ENCODE data around the gene GALNTL6.
"Not testable (repeated sequence)": the region's sequence is repeated elsewhere in the genome, so short reads cannot be mapped to it uniquely, and the experiment has no call there.

GALNTL6 gene

DNA sequence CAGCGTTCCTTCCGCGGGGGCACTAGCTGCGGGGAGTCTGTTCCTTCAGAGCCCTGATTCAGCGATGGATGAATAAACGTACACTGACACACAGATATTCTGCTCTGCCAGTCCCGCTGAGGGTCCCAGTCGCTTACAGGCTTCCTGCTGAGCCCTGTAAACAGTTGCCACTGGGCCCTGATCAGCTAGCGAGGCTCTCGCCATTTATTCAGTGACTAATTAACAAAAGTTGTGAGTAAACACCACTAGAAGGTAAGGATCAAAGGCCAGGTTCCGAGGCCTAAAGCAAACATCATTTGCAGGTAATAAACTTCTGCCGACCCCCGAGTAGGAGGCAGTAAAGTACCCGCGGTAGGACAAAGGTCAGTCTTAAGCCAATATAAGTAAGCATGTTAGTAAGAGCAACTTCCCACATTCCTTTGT, 912.8 kb downstream of the GALNTL6 start:
- no peak for DNase-seq (ENCODE audit: low read depth in 2 of 3, low spot score in 2 of 3)

DNA sequence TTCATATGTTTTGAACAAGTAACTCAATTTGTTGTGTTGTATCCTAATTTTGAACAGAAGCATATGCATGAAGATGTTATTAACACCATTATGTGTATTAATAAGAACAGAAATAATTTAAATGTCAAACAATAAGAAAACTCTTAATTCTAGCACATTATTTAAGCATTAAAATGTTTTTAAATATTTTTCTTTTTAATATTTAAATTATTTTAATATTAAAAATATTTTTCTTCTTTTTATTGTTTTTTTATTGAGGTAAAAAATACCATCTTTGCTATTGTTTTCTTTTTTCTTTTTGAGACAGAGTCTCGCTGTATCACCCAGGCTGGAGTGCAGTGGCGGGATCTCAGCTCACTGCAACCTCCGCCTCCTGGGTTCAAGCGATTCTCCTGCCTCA, 914.4 kb downstream of the GALNTL6 start:
- no peak for DNase-seq (ENCODE audit: low read depth in 2 of 3, low spot score in 2 of 3)

DNA sequence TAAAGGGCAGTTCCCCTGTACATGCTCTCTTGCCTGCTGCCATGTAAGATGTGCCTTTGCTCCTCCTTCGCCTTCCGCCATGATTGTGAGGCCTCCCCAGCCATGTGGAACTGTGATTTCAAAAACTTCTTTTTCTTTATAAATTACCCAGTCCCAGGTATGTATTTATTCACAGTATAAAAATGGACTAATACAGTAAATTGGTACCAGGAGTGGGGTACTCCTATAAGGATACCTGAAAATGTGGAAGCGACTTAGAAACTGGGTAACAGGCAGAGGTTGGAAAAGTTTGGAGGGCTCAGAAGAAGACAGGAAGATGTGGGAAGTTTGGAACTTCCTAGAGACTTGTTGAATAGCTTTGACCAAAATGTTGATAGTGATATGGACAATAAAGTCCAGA, 920.4 kb downstream of the GALNTL6 start:
- not testable (repeated sequence) for DNase-seq (ENCODE audit: low read depth in 2 of 3, low spot score in 2 of 3)

DNA sequence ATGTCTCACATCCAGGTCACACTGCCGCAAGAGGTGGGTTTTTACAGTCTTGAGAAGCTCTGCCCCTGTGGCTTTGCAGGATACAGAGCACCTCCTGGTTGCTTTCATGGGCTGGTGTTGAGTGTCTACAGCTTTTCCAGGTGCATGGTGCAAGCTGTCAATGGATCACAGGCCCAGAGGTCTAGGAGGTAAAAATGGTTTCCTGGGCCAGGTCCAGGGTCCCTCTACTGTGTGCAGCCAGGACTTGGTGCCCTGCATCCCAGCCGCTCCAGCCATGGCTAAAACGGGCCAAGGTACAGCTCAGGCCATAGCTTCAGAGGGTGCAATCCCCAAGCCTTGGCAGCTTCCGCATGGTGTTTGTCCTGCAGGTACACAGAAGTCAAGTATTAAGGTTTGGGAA, 921.4 kb downstream of the GALNTL6 start:
- DNase-seq (ENCODE audit: low read depth in 2 of 3, low spot score in 2 of 3): no peak

DNA sequence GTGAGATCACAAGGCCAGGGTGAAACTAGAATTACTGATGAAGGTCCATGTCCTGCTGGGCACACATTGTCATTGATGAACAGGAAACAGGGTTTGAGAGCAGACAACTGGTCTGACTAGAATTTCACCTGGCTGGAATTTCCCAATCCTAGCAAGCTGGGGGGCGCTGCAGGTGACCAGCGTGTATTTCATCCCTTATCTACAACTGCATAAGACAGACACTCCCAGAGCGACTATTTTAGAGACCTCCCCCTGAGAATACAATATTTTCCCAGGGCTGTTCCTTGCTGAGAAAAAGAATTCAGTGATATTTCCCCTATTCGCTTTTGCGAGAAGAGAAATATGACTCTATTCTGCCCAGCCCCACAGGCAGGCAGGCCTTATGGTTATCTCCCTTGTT, 922.8 kb downstream of the GALNTL6 start:
- DNase-seq (ENCODE audit: low read depth in 2 of 3, low spot score in 2 of 3): no peak

DNA sequence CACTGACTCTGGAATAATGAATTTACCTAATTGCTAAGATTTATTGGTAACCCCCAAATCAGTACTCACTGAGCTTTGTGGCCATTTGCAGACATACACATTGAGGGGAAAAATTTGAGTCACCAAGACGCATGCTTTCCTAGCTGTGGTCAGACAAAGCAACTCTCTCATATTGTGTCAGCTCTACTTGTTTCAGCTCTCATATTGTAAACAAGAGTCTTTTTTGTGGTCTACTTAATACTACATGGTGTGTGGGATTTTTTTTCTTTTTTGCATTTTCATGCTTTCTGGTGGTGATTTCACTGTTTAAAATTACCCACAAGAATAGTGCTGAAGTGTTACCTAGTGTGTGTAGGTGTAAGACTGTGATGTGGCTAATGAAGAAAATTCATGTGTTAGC, 927.2 kb downstream of the GALNTL6 start:
- no peak for DNase-seq (ENCODE audit: low read depth in 2 of 3, low spot score in 2 of 3)

DNA sequence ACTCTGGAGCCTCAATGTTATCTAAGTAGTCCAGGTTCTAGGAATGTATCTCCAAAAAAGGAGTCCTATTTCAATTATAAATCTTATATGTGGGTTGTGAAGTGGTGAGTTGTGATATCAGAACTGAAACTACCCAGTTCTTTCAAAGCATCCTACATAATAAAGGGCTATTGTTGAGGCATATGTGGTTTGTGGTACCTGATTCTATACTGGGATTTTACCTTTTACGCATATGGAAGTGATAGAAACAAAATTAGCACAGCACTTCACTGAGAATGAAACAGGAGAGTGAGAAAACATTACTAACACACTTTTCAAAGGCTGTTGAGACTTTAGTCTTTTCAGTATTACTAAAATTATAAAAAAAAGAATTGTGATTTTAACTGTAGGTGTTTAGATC, 937.7 kb downstream of the GALNTL6 start:
- no peak for DNase-seq (ENCODE audit: low read depth in 2 of 3, low spot score in 2 of 3)

DNA sequence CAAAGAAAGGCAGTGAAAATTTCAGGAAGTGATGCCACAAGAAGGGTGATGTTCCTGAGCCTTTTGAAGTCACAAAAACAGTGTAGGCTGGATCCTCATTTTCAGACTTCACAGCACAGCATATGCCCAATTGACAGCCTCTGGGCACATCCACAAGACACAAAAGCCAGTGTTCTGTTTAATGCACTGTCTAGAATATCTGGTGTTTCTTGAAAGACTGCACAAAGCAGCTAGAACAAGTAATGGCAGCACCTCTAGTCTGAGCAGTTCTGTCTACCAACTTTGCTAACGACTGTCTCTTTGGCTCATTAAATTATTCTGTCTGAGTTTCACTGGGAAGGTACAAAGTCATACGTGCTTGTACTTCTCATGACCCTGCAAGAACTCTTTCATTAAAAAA, 938.3 kb downstream of the GALNTL6 start:
- no peak for DNase-seq (ENCODE audit: low read depth in 2 of 3, low spot score in 2 of 3)

DNA sequence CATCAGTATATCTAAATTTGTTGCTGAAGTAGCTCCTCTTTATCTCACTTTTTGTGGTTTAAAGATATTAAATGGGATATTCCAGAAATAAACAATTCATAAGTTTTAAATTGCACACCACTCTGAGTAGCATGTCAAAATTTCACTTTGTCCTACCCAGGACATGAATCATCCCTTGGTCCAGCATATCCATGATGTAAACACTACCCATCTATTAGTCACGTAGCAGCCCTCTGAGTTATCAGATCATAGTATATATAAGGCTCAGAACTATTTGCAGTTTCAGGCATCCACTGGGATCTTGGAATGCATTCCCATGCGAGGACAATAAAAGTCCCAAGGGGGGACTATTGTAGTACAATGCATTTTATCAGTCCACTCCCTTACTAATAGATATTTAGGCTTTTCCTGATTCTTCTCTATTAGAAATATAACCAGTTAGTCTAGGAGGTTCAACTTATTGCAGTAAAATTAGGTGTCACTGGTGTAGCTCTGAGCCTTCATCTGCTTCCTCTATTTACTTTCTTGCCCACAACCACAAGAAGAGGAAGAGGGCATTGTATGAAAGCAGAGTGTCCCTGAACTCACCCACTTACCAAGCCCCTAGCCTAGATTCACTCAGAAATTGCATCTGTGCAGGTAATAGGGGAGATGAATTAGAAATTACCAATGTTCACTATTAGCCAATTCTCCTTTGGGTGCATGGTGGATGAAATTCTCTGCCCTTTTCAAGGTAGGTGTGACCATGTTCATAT, 945.6 kb downstream of the GALNTL6 start:
- no peak for DNase-seq (ENCODE audit: low read depth in 2 of 3, low spot score in 2 of 3)

DNA sequence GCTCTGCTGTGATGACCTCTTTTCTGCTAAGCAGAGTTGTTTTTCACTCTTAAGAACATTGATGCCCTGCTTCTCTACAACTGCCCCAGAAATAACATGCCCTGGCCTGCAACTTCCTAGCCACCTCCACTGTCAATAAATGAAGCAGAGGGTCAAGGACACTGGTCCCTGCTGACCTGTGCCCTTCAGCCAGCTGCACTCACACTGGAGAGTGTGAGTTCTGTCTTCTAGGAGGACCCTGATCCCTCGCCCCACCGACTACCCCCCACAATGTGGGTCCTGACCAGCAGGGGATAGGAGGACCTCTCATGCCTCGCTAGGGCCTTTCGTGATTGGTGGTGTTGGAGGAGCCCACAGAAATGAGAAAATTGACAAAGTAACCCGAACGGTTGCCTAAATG, 947.3 kb downstream of the GALNTL6 start:
- DNase-seq (ENCODE audit: low read depth in 2 of 3, low spot score in 2 of 3): no peak

DNA sequence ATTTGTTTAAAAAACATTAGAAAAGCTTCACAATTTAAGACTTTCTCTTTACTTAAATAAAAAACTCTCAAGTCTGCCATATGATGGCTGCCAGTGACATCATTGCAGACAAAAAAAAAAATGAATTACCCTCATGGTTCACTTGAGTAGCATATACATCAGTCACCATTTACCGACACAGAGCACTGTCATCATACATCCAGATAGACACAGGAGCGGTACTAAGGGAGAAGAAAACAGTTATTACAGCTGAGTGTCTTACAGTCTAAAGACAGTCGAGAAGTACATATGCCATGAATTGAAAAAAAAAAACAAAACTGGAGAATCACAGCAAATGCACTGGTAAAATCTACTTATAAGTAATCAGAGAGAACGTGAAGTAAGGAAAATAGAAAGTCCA, 949.7 kb downstream of the GALNTL6 start:
- no peak for DNase-seq (ENCODE audit: low read depth in 2 of 3, low spot score in 2 of 3)

DNA sequence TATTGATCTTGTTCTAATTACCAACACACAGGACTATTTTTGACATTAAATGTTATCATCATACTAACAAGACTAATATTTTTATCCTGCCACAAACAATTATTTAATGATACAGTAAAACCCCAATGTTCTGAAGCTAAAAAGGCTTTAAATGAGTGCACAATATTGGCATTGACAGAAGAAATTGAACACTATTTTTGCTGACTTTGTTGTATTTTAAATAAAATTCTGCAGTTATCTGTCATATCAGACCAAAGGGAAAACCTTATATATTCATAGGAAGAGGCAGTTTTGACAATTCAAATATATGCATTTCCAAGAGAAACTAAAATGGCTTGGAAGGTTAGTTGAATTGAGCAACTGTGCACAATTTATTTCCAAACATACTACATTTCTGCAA, 957.6 kb downstream of the GALNTL6 start:
- no peak for DNase-seq (ENCODE audit: low read depth in 2 of 3, low spot score in 2 of 3)

DNA sequence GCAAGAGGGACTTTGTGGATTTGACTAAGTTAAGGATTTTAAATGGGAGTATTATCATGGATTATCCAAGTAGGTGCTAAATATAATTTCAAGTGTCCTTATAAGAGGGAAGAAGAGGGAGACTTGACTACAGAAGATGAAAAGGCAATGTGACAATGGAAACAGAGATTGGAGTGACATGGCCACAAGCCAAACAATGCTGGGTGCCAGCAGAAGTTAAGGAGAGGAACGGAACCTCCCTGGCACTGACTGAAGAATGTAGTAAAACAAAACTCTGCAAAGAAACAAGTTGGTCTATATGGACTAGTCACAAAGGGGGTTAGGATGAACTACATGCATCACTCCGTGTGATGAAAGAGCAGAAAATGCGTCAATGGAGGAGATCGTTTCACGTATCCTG, 959.6 kb downstream of the GALNTL6 start:
- DNase-seq (ENCODE audit: low read depth in 2 of 3, low spot score in 2 of 3): no peak

DNA sequence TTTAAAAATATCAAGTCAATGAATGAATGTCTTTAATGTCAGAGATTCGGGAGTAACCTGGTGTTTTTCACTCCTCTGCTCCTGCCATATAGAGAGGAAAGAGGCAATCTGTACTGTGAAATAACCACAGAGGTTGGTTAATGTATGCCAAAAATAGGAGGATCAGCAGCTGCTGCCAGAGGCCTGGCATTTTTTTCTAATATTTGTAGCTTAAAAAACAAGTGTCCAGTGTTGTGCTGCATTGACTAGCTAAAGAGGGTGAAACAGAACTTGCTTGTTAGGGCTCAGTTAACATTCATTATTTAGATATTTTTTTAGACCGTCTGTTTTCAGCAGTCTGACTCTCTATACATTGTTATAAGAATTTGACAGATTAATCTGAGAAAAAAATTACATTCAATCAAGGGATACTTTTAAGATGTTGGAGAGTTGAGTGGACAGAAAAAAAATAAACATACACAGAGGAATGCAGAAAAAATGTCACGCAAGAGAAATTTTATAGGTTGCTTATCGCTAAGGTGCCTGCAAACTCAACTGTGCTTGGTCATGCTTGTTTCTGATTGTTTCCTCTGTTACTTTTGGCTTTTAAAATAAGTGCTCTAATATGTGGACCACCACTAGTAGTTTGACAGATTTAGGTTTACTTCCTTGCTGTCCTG, 963.1 kb downstream of the GALNTL6 start:
- DNase-seq (ENCODE audit: low read depth in 2 of 3, low spot score in 2 of 3): no peak

DNA sequence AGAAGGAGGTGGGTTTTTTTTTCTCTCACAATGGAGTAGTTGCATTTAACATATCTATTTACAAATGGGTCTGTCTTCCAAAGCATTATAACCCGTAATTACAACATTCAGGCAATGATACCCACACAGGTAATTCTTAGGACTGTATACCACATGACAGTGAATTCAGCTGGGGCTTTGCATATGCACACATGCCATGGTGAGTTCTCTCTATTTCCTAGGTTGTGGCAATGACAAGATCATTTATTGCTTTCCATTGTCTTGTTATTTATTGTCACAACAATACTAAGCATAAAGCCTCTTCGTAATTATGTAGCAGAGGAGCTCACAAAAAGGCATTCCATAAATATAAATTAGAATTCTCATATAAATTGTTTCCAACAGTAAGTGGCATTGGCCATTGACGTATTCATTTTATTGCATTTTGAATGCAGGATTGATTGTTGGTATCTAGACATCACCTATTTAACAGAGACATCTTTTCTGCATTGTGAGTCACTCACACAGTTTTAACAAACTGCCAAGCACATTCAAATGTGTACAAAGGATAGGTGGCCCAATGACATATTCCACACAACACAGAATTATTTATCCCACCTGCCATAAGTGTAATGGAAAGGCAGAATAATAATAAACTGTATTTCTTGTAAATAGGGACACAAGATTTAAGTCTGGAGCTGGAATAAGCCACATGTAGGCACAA, 964.7 kb downstream of the GALNTL6 start:
- DNase-seq (ENCODE audit: low read depth in 2 of 3, low spot score in 2 of 3): no peak

DNA sequence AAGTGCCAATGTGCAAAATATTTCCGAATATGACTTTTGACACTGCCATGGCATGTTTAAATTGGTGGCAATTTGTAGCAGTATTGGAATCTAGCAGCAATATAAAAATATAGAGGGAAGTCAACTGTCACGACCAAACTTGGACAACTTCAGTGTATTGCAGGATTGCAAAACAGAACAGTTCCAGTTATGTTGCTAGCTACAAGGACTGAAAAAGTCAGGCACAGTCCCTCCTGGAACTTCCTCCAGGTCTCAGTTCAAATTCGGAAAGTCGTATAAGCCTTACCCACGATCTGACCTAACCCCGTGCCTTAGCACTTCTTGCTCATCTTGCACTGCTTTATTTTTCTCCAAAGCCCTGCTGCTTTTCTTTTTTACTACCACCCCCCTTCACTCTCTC, 965.4 kb downstream of the GALNTL6 start:
- no peak for DNase-seq (ENCODE audit: low read depth in 2 of 3, low spot score in 2 of 3)

DNA sequence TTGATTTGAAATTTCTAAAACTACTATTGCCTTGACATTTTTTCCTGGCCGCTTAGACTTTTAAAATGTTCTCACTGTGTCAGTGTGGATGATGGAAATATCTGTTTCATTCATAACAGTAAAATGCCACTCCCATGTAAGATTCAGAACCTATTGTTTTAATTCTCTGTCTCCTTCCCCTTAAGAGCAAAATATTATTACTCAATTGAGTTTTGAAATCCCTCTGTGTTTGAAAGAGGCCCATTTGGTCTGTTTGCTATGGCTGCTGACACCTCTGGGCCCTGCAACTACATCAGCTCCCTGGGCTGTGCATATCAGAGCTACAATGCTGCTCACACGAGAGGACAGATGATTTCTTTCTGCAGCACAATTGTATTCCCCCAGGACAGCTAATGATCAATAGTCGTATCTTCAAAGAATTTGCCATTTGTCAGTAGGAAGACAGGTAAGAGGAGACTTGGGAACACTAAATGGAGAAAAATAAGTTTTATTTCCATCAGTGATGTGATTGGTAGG, 967.4 kb downstream of the GALNTL6 start:
- no peak for DNase-seq (ENCODE audit: low read depth in 2 of 3, low spot score in 2 of 3)

DNA sequence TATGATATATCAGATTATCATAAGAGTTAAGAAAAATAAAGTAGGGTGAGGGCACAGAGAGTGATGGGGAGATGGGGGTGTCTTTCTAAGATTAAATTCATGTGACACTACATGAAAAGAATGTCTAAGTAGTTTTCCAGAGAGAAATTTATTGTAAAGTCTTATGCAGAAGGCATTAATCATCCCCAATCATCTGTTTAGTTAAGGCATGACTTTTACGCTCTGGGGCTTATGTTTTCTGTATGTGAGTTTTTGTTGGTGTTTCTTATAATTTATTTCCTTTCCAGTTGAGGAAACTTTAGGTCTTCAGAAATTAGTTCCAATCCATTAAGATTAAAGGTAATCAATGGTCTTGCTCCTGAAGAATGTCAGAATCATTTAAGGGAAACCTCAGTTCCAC, 972.4 kb downstream of the GALNTL6 start:
- DNase-seq (ENCODE audit: low read depth in 2 of 3, low spot score in 2 of 3): no peak

DNA sequence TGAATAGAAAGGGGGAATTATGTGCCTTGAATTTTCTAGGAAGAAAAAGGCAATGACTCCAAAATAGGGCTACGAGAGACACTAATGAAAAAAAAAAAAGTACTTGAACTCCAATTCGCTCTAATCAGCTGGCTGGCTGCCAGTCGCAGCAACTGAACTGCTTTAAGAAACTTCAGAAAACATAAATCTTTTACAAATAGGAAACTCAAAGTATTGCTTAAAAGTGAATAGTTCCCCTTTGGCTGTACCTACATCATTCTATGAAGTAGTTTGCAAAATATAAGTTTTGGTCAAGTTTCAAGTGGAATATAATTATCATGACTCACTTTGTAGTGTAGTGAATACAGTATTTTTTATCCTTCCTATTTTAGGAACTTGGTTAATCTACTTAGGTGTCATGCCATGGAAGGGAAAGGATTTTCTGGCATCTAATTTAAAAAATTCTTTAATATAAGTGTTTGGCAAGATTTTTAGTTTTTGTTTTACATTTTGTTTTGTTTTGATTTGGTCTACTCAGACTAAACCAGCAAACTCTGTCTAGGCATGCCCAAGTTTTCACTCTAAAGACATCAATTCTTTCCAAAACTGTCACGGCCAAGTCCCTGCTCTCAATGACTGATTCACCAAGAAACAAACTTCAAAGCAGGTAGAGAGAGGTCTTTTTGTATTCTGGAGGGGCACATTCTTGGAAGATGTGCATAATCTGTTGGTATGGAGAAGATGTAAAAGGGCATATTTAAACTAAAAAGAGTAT, 973.0 kb downstream of the GALNTL6 start:
- DNase-seq (ENCODE audit: low read depth in 2 of 3, low spot score in 2 of 3): no peak

DNA sequence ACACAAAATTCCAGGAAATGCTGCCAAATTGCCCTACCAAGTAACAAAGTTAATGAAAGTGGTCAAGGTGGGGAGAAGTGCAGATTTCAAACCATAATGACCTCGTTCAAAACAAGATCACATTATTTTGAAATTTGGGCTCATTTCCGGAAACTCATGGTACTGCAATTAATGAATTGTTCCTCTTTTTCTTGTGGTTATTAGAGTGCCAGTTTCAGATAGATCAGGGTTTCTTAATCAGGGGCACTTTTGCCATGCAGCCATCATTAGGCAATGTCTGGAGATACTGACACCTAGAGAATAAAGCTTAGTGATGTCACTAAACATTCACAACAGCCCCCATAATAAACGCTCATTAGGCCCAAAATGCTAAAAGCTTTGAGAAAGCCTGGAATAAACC, 973.9 kb downstream of the GALNTL6 start:
- no peak for DNase-seq (ENCODE audit: low read depth in 2 of 3, low spot score in 2 of 3)

DNA sequence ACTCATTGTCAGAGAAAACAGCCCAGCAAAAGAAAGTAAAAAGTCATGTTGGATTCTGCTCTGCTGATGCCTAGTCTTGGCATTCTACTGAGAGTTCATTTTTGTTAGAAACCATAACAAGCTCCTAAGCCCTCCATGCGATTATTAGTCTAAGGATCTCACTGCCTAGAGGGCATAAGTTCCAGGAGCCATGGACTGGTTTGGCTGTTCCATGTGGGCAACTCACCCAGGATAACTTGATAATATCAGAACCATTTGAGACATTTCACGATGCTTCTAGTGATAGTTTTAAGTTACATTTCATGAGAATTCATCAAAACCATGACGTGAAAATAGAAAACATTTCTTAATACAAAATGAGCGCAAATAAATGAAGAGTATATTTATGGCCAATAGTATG, 978.6 kb downstream of the GALNTL6 start:
- DNase-seq (ENCODE audit: low read depth in 2 of 3, low spot score in 2 of 3): no peak
